GM13976 (cell line): ENCODE results near the gene SCNN1A.

Experiments
- DNase-seq: peaks from one replicate; pipeline ENCODE4 v3.0.0; 2012; ENCODE audit warnings: low spot score
- in situ Hi-C: fragments of 300-500 bp; cut with MboI; formaldehyde crosslinking; loops from one replicate; pipeline ENCODE4 v1.12.0; 2022; ENCODE audit warnings: low sequenced_read_pairs, mixed read lengths, inconsistent platforms; ENCODE audit not compliant: unreplicated experiment
- TF ChIP-seq, protein P1 (sequence below): IDR thresholded peaks from 2 replicates; pipeline ENCODE4 v1.5.1; 2012; ENCODE audit warnings: borderline replicate concordance, mild to moderate bottlenecking; ENCODE audit not compliant: insufficient read depth; ENCODE audit errors: extremely low read depth, missing control alignments, control extremely low read depth

The SCNN1A gene

DNA sequence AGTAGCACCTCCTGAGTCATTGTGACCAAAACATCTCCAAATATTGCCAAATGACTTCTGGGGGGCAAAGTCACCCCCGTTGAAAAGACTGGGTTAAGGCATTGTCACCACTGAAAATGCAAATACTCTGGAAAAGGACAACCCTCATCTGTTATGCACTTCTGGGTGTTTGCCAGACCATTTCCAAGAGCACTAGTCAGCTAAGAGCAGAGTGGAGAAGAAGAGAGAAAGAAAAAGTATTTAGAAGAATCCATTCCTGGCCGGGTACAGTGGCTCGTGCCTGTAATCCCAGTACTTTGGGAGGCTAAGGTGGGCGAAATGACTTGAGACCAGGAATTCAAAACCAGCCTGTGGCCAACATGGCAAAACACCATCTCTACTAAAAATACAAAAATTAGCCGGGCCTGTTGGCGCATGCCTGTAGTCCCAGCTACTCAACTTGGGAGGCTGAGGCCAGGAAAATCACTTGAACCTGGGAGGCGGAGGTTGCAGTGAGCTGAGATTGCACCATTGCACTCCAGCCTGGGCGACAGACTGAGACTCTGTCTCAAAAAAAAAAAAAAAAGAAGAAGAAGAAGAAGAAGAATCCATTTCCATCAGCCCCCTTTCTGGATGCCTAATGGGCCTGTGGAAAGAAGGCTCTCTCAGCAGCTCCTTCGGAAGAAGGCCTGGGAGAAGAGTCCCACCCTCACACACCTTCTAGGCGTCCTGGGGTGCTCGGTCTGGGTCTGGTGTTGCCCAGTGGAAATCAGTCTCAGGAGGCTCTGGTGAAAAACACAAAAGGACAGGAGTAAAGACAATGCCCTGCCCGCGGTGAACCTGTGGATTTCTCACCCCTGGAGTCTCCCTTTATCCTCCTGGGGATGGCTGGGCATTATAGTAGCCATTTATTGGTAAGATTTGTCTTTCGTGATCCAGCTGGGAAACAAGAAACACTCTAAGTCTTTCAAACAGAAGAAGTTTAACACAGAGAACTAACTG lies 5.1 kb upstream of the SCNN1A start:
- no peak for DNase-seq
- in situ Hi-C loops, result no loop called here
- TF ChIP-seq, protein P1, sequence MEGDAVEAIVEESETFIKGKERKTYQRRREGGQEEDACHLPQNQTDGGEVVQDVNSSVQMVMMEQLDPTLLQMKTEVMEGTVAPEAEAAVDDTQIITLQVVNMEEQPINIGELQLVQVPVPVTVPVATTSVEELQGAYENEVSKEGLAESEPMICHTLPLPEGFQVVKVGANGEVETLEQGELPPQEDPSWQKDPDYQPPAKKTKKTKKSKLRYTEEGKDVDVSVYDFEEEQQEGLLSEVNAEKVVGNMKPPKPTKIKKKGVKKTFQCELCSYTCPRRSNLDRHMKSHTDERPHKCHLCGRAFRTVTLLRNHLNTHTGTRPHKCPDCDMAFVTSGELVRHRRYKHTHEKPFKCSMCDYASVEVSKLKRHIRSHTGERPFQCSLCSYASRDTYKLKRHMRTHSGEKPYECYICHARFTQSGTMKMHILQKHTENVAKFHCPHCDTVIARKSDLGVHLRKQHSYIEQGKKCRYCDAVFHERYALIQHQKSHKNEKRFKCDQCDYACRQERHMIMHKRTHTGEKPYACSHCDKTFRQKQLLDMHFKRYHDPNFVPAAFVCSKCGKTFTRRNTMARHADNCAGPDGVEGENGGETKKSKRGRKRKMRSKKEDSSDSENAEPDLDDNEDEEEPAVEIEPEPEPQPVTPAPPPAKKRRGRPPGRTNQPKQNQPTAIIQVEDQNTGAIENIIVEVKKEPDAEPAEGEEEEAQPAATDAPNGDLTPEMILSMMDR, result no peak

DNA sequence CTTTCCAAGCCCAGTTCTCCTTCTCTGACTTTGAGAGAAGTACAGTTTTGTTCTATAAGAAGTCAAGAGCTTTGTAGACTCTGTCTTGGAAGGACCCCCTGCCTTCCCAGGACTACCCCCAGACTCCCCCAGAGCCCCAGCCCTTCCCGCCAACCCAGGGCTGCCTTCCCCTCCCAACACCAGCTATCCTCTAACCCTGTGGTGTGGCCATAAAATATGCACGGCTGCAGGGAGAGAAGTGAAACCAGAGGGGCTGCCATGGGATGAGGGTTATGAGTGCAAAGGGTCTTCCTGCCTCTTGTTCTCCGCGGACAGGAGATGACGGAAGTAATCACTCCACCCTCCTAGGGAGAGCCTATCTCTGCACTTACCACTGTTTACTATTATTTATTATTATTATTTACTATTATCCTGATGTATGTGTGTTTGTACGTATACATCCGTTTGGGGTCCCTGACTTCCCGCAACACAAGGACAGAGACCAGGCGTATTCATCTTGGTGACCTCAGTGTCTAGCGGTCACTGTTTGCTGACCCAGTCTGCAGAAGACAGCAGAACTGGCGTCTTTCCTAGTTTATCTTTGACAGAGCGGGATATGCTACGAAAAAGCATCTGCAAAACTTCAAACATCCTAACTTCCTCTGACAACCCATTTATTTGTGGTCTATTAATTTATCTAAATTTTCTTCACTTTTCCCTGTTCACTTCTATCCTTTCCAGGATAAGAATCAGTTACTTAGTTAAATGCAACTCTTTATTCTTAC lies 3.5 kb upstream of the SCNN1A start:
- DNase-seq, result no peak
- TF ChIP-seq, protein P1, result no peak
- in situ Hi-C loops, result no loop called here

DNA sequence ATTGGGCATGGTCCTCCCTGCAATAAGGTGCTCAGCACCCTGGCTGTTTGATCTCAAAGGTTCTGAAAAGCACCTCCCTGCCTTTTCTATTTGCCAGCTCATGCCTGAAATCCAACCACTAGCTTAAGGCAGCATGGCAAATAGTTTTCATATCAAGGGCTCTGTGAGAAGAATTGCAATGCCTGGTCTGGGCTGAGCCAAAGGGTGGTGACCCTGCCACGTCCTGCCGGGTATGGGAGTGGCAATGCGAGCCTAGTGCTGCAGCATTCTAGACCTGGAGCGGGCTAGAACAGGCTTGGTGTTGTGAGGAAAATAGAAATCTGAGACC lies 2.3 kb upstream of the SCNN1A start:
- TF ChIP-seq, protein P1, result no peak
- in situ Hi-C loops, result no loop called here
- DNase-seq, result no peak

DNA sequence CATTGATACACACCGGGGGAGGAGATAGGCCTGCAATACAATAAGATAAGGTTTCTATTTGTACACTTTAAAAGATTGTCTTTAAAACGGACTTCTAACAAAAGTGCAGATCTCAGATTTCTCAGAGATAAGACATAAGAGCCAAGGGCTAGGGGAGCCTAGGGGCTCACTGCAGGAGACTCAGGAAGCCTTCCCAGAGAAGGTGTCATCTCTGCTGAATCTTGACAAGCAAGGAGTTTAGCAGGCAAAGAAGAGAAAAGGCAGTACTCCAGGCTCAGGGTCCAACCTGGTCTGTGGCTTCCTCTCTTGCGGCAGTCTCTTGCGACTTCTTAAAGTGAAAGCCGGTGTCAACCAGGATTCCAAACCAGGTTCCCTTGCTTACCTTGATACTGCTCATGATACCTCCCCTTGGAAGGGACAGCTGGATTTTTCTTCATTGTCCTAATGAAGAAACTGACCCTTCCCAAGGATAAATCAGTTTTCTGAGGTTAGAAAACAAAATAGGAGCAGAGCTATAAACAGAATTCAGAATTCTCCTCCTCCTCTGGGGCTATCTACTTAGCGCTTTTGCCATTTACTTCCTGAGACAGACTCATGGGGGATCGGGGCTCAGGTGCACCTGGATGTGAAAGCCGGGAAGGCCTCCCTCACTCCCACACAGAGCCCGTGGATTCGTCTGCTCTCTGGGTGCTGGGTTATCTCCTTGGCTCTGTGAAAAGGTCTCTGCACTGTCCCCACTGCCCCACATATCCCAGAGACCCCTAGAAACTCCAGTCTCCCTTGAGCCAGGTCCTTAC lies 1.7 kb upstream of the SCNN1A start:
- TF ChIP-seq, protein P1, result no peak
- in situ Hi-C loops, result no loop called here
- DNase-seq, result no peak

DNA sequence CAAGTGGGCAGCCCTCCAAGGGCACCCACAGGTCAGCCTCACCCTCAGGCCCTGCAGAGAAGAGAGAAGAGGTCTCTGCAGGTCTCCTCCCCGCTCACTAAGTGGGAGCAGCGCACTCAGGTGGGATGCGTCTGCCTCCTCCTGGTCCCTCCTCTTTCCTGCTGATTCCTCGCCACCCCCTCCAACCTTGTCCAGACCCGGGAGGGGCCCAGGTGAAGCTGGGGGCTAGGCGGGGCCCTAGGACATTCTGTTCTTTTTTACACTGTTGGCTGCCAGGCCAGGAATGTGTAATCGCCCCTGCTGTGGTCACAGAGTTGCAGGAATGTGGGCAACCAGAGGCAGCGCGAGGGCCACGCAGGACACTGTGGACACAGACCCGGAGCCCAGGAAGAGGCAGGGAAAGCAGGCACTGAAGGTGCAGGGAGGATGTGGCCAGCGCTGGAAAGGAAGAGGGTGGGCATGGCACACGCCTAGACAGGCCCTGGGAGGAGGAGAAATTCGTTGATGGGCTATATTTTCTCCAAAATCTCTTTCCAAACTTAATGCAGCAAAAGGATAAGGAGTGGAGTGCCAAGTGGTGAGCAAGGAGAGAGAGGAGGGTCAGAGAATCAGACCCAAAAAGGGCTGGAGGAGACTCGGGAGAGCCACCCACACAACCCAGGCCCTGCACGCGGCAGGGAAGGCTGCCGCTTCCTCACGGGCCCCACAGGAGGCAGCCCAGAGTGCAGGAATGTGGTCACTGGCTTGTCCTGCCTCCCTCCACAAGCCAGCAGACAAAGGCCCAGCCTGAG lies 911 bp upstream of the SCNN1A start:
- in situ Hi-C loops, result no loop called here
- DNase-seq, result no peak
- TF ChIP-seq, protein P1, result no peak
